GM10248 (cell line): Measurements from ENCODE around the gene SUFU.

Experiments used
- CTCF ChIA-PET: fragments of 300-600 bp; sonication (Branson Sonifier 250); formaldehyde crosslinking; extraction: SDS; loops from one replicate; lab custom pipeline; 2021; ENCODE audit warnings: antibody characterized with exemption; lab: Yijun Ruan, JAX
- POLR2A ChIA-PET: fragments of 350-650 bp; sonication (Branson Sonifier 250); formaldehyde crosslinking; extraction: SDS; loops from one replicate; lab custom pipeline; 2020; ENCODE audit warnings: antibody characterized with exemption; lab: Yijun Ruan, JAX
- DNase-seq: peaks from one replicate; pipeline ENCODE4 v3.0.0; 2012; ENCODE audit errors: extremely low spot score
- CTCF ChIP-seq: IDR thresholded peaks from 2 replicates; pipeline ENCODE4 v1.5.1; 2012; ENCODE audit warnings: mild to moderate bottlenecking, low read depth; ENCODE audit errors: extremely low read depth, missing control alignments, control extremely low read depth

Gene SUFU

DNA sequence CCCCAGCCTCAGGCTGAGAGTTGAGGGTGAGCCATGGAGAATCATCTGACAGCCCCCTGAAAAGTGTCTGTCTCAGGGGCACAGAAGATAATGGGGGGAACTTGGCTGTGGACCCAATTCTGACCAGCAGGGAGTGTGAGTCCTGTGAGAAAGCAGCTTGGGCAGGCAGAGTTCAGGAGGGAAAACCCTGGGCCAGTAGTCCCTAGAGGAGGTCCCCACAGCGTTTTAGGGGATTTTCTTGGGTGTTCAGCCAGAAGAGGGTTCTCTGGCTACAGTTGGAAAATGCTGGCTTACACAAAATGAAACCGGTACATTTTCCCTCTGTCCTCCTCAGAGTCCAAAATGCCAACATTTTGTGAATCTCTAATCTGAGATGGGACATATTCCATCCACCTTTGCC lies 104.7 kb downstream of the SUFU start:
- ChIA-PET POLR2A (no interaction called here), CTCF (interaction anchor here (0.9 to 1.9 kb wide), 6 partner anchors 12 to 130 kb away, joined by 3 to 5 read pairs (median 4); partner anchors contain the start of gene SUFU)
- DNase-seq: peak; percentile 66
- TF ChIP-seq CTCF: peak; percentile 33

DNA sequence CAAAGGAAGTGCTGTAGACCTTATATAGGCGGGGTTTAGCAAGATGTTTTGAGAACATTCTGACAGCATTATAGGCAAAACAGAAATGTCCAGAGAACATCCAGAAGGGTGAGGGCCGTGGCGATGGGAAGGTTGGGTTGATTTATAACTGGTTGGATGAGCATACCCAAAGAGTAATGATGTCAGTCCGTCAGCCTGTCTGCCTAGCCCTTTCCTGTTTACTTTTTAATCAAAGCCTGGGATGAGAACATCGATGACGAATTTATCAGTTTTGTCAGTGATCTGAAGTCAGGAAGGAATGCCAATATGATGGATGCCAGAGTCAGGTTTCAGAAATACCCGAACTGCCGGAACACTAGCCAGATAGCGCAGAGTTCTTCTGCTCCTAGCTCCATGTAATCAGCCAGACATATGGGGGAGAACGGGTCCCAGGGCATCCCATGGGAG lies 106.7 kb downstream of the SUFU start:
- no peak for DNase-seq
- ChIA-PET CTCF (interaction anchor here (1.1 to 2.0 kb wide), 4 partner anchors 8 to 108 kb away, joined by 3 to 8 read pairs (median 4); partner anchors contain the start of gene ACTR1A), POLR2A (no interaction called here)
- TF ChIP-seq CTCF: no peak

- ChIA-PET CTCF (interaction anchor here (1.0 to 2.0 kb wide), 7 partner anchors 9 to 109 kb away, joined by 3 to 8 read pairs (median 4); partner anchors contain the start of gene ACTR1A), POLR2A (no interaction called here)
- TF ChIP-seq CTCF: no peak
- DNase-seq: no peak
Measured at GRCh38 chr10:102611514-102612087, 107.8 kb downstream of the SUFU start.

GRCh38 chr10:102612964-102613275 lies 109.1 kb downstream of the SUFU start:
- POLR2A ChIA-PET: no interaction called here

GRCh38 chr10:102613286-102613685 lies 109.5 kb downstream of the SUFU start:
- DNase-seq: no peak
- CTCF ChIA-PET: interaction anchor here (1.3 to 1.7 kb wide), 2 partner anchors 11 to 17 kb away, joined by 4 to 6 read pairs; no protein-coding TSS in a partner anchor
- no peak for TF ChIP-seq CTCF
- POLR2A ChIA-PET: interaction anchor here (0.7 kb wide), 1 partner anchor 109 kb away, joined by 4 read pairs; no protein-coding TSS in a partner anchor

More at GRCh38 chr10:102612964-102613275, 109.1 kb downstream of the SUFU start:
- TF ChIP-seq CTCF: no peak
- CTCF ChIA-PET: interaction anchor here (1.3 kb wide), 1 partner anchor 17 kb away, joined by 6 read pairs; no protein-coding TSS in a partner anchor
- DNase-seq: no peak

DNA sequence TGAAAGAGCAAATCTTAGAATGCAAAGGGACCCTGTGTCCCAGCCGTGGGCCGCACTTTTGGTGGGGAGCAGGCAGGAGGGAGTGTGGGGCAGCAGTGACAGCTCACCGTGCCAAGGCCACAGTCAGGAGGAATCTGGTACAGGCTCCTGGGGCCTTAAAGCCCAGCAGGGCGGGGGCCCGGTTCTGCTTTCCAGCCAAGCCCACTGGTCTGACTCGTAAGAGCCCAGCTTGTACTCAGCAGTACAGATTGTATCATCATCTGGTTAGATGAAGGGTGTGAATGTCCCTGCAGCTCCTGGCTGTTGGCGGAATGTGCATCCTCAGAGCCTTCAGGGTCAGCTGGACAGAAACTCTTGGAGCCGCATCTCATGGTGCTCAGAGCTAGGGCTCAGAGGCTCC lies 110.0 kb downstream of the SUFU start:
- CTCF ChIA-PET: interaction anchor here (1.1 to 1.7 kb wide), 3 partner anchors 9 to 18 kb away, joined by 3 to 6 read pairs (median 4); no protein-coding TSS in a partner anchor
- no peak for TF ChIP-seq CTCF
- POLR2A ChIA-PET: interaction anchor here (0.5 to 0.7 kb wide), 2 partner anchors 109 to 219 kb away, joined by 3 to 4 read pairs; no protein-coding TSS in a partner anchor
- no peak for DNase-seq
